Stimulated activated naive CD8-positive, alpha-beta T cell treated with anti-CD3 and anti-CD28 coated beads, Interleukin-15, amount 100 ng/mL, for 72 hours (primary cell): Measurements from ENCODE around the gene ANKDD1A.

ENCODE experiments used
- ATAC-seq: fragments of 150-1000 bp; cut with Tn5 transposase; 2 replicates; pipeline ENCODE4 v1.10.0; 2021; ENCODE audit warnings: mild to moderate bottlenecking, moderate library complexity
- DNase-seq, 2 donors: peaks; one replicate each; pipeline ENCODE4 v3.0.0; 2021 to 2022
- H3K27ac Mint-ChIP-seq, 2 donors: one replicate each; pipeline ENCODE4 v1.8.0; 2022; ENCODE audit warnings: mild to moderate bottlenecking in 2 of 2, mixed read lengths in 2 of 2, moderate library complexity in 2 of 2
- H3K27me3 Mint-ChIP-seq: one replicate; pipeline ENCODE4 v1.8.0; 2022; ENCODE audit warnings: mixed read lengths
- H3K4me1 Mint-ChIP-seq: one replicate; pipeline ENCODE4 v1.8.0; 2022; ENCODE audit warnings: mild to moderate bottlenecking, mixed read lengths
- H3K4me3 Mint-ChIP-seq, 2 donors: one replicate each; pipeline ENCODE4 v1.8.0; 2022; ENCODE audit warnings: mild to moderate bottlenecking in 2 of 2, mixed read lengths in 2 of 2, moderate library complexity in 1 of 2
- H3K9me3 Mint-ChIP-seq, 2 donors: one replicate each; pipeline ENCODE4 v1.8.0; 2022; ENCODE audit warnings: mixed read lengths in 2 of 2

The ANKDD1A gene

GRCh38 chr15:64928626-64929220 lies 17.0 kb downstream of the ANKDD1A start:
- peak in 1 of 2 donors; percentile 2 for DNase-seq
- no peak overlapping the region for H3K27ac Mint-ChIP-seq

GRCh38 chr15:64930019-64930652 lies 18.4 kb downstream of the ANKDD1A start:
- Mint-ChIP-seq H3K27ac (peak overlapping the region in 1 of 2 donors; percentile 44), H3K4me1 (peaks cover 6% of the 10 kb centered on the region), H3K4me3 (no peak overlapping the region), H3K27me3 (no peaks in the 10 kb centered on the region), H3K9me3 (no peaks in the 10 kb centered on the region)
- DNase-seq (peak in 1 of 2 donors; percentile 1), ATAC-seq (no peak)

More at GRCh38 chr15:64928626-64929220, 17.0 kb downstream of the ANKDD1A start:
- no peaks in the 10 kb centered on the region for H3K27me3 Mint-ChIP-seq
- H3K4me1 Mint-ChIP-seq, result peaks cover 6% of the 10 kb centered on the region
- H3K9me3 Mint-ChIP-seq, result no peaks in the 10 kb centered on the region
- no peak for ATAC-seq
- no peak overlapping the region for H3K4me3 Mint-ChIP-seq

DNA sequence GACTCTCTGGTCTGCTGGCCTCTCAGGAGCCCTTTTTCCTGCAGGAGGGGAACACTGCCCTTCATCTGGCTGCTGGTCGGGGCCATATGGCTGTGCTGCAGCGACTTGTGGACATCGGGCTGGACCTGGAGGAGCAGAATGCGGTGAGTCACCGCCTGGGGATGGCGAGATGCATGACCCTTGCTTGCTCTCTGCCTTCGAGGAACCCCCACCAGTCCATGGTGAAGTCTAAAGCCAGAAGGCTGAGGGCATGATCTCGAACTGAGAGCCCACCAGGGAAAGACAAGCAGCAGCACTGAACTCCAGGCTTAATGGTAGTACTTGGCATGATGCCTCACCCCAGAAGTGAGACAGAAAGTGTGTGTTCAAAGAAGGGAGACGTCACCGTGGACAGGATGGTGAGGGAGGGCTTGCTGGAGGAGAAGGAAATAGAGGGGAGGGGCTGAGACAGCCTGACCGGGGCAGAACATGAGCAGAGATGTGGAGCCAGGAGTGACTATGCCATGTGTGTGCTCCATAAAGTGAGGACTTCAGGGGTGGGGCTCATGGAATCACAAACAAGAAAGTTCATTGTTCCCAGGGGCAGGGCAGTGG lies 19.2 kb downstream of the ANKDD1A start:
- Mint-ChIP-seq H3K4me1 (peaks cover 6% of the 10 kb centered on the region), H3K4me3 (no peak overlapping the region), H3K27me3 (no peaks in the 10 kb centered on the region), H3K27ac (no peak overlapping the region), H3K9me3 (no peaks in the 10 kb centered on the region)
- peak in 1 of 2 donors; percentile 4 for DNase-seq
- no peak for ATAC-seq

DNA sequence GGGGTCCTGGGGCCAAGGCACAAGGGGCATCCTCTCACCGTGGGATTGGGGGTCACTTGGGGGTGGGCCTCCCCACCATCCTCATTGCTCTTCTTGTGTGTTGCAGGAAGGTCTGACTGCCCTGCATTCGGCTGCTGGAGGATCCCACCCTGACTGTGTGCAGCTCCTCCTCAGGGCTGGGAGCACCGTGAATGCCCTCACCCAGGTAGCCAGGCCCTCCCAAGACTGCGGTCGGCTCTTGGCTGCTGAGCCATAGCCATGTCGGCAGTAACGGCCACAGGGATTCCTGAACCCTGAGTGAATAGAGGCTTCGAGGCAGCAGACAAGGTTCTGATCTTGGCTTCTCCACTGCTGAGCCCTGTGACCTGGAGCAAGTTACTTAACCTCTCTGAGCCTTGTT lies 19.7 kb downstream of the ANKDD1A start:
- H3K4me3 Mint-ChIP-seq, result no peak overlapping the region
- H3K27me3 Mint-ChIP-seq, result no peaks in the 10 kb centered on the region
- ATAC-seq, result no peak
- no peaks in the 10 kb centered on the region for H3K9me3 Mint-ChIP-seq
- H3K4me1 Mint-ChIP-seq, result peaks cover 6% of the 10 kb centered on the region
- no peak for DNase-seq
- H3K27ac Mint-ChIP-seq, result no peak overlapping the region

DNA sequence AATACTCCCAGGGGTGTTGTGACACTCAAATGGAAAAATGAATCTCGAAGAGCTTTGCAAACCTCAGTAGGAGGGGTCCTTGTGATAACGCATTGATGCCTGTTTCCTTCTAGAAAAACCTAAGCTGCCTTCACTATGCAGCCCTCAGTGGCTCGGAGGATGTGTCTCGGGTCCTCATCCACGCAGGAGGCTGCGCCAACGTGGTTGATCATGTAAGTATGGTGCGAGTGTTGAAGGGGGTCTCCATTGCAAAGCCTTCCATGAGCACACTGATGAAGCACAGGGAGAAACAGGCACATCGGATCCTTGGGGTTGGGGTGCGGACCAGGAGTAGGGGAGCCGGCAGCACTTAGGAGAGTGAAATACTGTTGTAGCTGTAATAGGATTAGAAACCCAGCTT lies 22.3 kb downstream of the ANKDD1A start:
- Mint-ChIP-seq H3K27ac (no peak overlapping the region), H3K4me3 (no peak overlapping the region), H3K4me1 (peaks cover 8% of the 10 kb centered on the region), H3K9me3 (no peaks in the 10 kb centered on the region), H3K27me3 (no peaks in the 10 kb centered on the region)
- DNase-seq (peak in 1 of 2 donors; percentile 4), ATAC-seq (no peak)

GRCh38 chr15:64938192-64938591 lies 26.5 kb downstream of the ANKDD1A start:
- Mint-ChIP-seq H3K4me3 (no peak overlapping the region), H3K9me3 (no peaks in the 10 kb centered on the region), H3K4me1 (peaks cover 8% of the 10 kb centered on the region), H3K27ac (no peak overlapping the region), H3K27me3 (no peaks in the 10 kb centered on the region)
- ATAC-seq (no peak), DNase-seq (no peak)

DNA sequence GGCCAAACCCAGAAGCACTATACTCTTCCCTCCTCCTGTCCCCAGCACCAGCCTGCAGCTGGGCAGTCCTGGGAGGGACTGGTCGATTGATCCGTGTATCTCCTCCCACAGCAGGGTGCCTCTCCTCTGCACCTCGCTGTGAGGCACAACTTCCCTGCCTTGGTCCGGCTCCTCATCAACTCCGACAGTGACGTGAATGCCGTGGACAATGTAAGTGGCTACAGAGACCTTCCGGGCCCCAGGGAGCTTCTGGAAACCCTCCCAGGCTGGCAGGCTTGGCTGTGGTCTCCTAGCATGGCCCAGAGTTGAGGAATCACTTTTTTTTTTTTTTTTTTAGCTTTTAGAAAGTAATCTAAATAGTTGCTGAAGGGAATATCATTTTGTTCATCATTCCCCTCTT lies 30.7 kb downstream of the ANKDD1A start:
- Mint-ChIP-seq H3K27ac (no peak overlapping the region), H3K4me1 (peaks cover 8% of the 10 kb centered on the region), H3K9me3 (no peaks in the 10 kb centered on the region), H3K4me3 (no peak overlapping the region), H3K27me3 (no peaks in the 10 kb centered on the region)
- DNase-seq, result no peak
- no peak for ATAC-seq

DNA sequence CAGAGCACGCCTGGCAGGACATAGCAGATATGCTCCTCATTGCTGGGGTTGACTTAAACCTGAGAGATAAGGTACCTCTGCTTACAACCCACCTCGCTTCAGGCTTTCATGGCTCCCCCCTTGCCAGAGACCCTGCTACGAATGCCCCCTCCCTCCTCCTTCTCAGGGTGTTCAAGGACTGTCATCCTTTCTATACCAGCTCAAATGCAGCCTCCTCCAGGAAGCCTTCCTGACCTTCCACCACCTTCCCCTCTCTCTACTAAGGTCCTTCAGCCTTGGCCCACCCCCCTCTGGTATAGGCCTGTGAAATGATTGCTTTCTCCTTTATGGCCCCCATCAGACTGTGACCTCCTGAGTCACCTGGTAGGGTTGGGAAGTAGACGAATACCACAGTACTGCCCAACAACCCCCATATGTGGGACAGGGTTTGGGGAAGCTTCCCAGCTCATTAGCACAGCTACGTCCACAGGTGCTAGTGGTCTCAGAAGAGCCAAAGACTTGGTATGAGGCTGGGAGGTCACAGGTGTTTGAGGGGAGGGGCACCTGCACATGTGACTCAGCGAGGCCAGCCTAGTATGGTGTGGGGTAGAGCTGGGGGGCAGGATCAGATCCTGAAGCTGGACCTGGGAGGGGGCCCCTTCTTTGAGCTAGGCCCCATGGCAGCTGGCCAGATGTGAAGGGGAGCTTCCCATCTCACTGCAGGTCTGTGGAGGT lies 32.0 kb downstream of the ANKDD1A start:
- Mint-ChIP-seq H3K9me3 (no peaks in the 10 kb centered on the region), H3K27ac (no peak overlapping the region), H3K27me3 (no peaks in the 10 kb centered on the region), H3K4me1 (no peaks in the 10 kb centered on the region), H3K4me3 (no peak overlapping the region)
- ATAC-seq, result no peak
- no peak for DNase-seq

DNA sequence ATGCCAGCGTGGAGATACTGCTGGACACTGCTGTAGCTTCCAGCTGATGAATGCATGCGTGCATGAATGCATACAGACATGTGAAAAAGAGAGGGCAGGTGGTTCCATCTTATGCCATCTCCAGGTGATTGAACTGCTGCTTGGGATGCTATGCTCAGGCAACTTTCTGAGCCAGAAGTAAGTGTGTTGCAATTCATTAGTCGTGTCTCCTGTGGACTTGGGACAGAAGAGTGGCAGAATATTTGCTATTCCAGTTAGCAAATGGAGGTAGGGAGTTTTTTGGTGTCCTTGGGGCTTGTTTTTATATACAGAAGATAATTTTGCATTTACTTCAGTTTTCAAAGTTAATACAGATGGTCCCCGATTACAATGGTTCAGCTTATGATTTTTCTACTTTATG lies 33.3 kb downstream of the ANKDD1A start:
- no peak for ATAC-seq
- Mint-ChIP-seq H3K27me3 (no peaks in the 10 kb centered on the region), H3K9me3 (no peaks in the 10 kb centered on the region), H3K4me1 (no peaks in the 10 kb centered on the region), H3K27ac (peak overlapping the region in 1 of 2 donors; percentile 9), H3K4me3 (no peak overlapping the region)
- no peak for DNase-seq

DNA sequence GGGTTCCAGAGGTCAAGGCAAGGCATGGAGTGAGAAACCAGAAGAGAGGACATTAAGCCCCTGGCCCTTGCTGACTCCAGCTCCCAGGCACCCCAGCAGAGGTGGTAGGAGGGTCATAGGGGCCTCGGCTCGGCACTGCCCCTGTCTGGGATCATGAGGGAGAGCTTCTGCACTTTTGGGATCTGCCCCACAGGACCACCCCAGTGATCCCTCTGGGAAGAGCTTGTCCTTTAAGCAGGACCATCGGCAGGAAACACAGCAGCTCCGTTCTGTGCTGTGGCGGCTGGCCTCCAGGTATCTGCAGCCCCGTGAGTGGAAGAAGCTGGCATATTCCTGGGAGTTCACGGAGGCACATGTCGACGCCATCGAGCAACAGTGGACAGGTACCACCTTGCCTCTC lies 35.5 kb downstream of the ANKDD1A start:
- Mint-ChIP-seq H3K4me1 (no peaks in the 10 kb centered on the region), H3K4me3 (no peak overlapping the region), H3K27me3 (no peaks in the 10 kb centered on the region), H3K9me3 (no peaks in the 10 kb centered on the region), H3K27ac (no peak overlapping the region)
- no peak for ATAC-seq
- no peak for DNase-seq

DNA sequence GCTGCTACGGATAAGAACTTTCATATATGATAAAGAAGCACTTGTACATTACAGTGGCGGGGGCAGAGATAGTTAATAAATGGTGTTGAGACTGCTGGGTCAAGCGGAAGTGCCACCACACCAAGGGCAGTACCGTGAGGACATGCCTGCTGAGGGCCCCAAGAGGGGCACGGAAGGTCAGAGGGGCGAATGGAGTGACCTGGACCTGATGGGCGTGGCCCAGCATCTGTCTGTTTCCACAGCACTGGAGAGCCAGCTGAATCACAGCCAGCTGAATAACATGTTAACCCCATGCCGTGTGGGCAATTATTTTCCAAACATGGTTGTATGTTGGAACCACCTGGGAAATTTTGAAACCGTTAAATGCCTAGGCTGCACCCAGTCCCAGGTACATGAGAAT lies 37.2 kb downstream of the ANKDD1A start:
- H3K27me3 Mint-ChIP-seq, result no peaks in the 10 kb centered on the region
- peaks cover under 1 to 6% of the 10 kb centered on the region in 2 donors for H3K9me3 Mint-ChIP-seq
- ATAC-seq (peak; percentile 13), DNase-seq (no peak)
- peaks cover 12% of the 10 kb centered on the region for H3K4me1 Mint-ChIP-seq
- no peak overlapping the region for H3K27ac Mint-ChIP-seq
- no peak overlapping the region for H3K4me3 Mint-ChIP-seq

GRCh38 chr15:64949383-64950186 lies 37.9 kb downstream of the ANKDD1A start:
- H3K27ac Mint-ChIP-seq, result no peak overlapping the region
- peak; percentile 44 for ATAC-seq

GRCh38 chr15:64950888-64951287 lies 39.2 kb downstream of the ANKDD1A start:
- Mint-ChIP-seq H3K27me3 (no peaks in the 10 kb centered on the region), H3K9me3 (peaks cover 6 to 8% of the 10 kb centered on the region in 2 donors), H3K27ac (no peak overlapping the region), H3K4me1 (peaks cover 24% of the 10 kb centered on the region), H3K4me3 (no peak overlapping the region)
- ATAC-seq (peak; percentile 81), DNase-seq (peak in 1 of 2 donors; percentile 19)

More at GRCh38 chr15:64949383-64950186, 37.9 kb downstream of the ANKDD1A start:
- H3K9me3 Mint-ChIP-seq, result peaks cover 6 to 7% of the 10 kb centered on the region in 2 donors
- no peak for DNase-seq
- no peak overlapping the region for H3K4me3 Mint-ChIP-seq
- no peaks in the 10 kb centered on the region for H3K27me3 Mint-ChIP-seq
- H3K4me1 Mint-ChIP-seq, result peaks cover 19% of the 10 kb centered on the region

- H3K27ac Mint-ChIP-seq, result peak overlapping the region in 1 of 2 donors; percentile 90
- no peak overlapping the region for H3K4me3 Mint-ChIP-seq
- DNase-seq (no peak), ATAC-seq (no peak)
- H3K27me3 Mint-ChIP-seq, result no peaks in the 10 kb centered on the region
- H3K9me3 Mint-ChIP-seq, result peaks cover 6 to 8% of the 10 kb centered on the region in 2 donors
- peaks cover 24% of the 10 kb centered on the region for H3K4me1 Mint-ChIP-seq
Observed at GRCh38 chr15:64951777-64952418, 40.2 kb downstream of the ANKDD1A start.

GRCh38 chr15:64954395-64954794 lies 42.7 kb downstream of the ANKDD1A start:
- Mint-ChIP-seq H3K4me1 (peaks cover 24% of the 10 kb centered on the region), H3K27ac (peak overlapping the region in 1 of 2 donors; percentile 88), H3K27me3 (no peaks in the 10 kb centered on the region), H3K4me3 (no peak overlapping the region), H3K9me3 (peaks cover 6 to 8% of the 10 kb centered on the region in 2 donors)
- ATAC-seq (no peak), DNase-seq (no peak)
